Hepatocyte (in vitro differentiated cells): ENCODE results near the gene TRAPPC1. TPM values are rescaled to one million over a fixed set of nuclear protein-coding genes. Genes with fewer than 3 reads are reported as not detected.

ENCODE experiments used
- DNase-seq: peaks from one replicate; pipeline ENCODE4 v3.0.0-alpha.2; 2016; ENCODE audit warnings: low spot score
- H2AFZ ChIP-seq: fragments of 200-600 bp; sonication (generic); 2 replicates; pipeline ENCODE4 v1.6.0; 2016; ENCODE audit warnings: antibody characterized with exemption, mild to moderate bottlenecking
- H3K27ac ChIP-seq: fragments of 200-600 bp; sonication (generic); 2 replicates; pipeline ENCODE4 v1.5.1; 2016; ENCODE audit warnings: mild to moderate bottlenecking
- H3K27me3 ChIP-seq: fragments of 200-600 bp; sonication (generic); 2 replicates; pipeline ENCODE4 v1.6.1; 2016
- H3K36me3 ChIP-seq: fragments of 200-600 bp; sonication (generic); replicated peaks from 2 replicates; pipeline ENCODE4 v1.5.1; 2016; ENCODE audit warnings: low read depth; ENCODE audit not compliant: insufficient read depth
- H3K4me1 ChIP-seq: fragments of 200-600 bp; sonication (generic); 2 replicates; pipeline ENCODE4 v1.5.1; 2016; ENCODE audit warnings: mild to moderate bottlenecking, moderate library complexity; ENCODE audit not compliant: insufficient read depth
- H3K4me2 ChIP-seq: fragments of 200-600 bp; sonication (generic); 2 replicates; pipeline ENCODE4 v1.6.0; 2016
- H3K4me3 ChIP-seq: fragments of 200-600 bp; sonication (generic); 2 replicates; pipeline ENCODE4 v1.5.1; 2016; ENCODE audit warnings: mild to moderate bottlenecking
- H3K79me2 ChIP-seq: fragments of 200-600 bp; sonication (generic); 2 replicates; pipeline ENCODE4 v1.6.0; 2017; ENCODE audit warnings: mild to moderate bottlenecking
- H3K9me2 ChIP-seq: fragments of 200-600 bp; sonication (generic); replicated peaks from 2 replicates; pipeline ENCODE4 v1.6.0; 2017; ENCODE audit warnings: mild to moderate bottlenecking; ENCODE audit not compliant: insufficient read depth
- H3K9me3 ChIP-seq: fragments of 200-600 bp; sonication (generic); 2 replicates; pipeline ENCODE4 v1.5.1; 2016; ENCODE audit warnings: low read depth, mild to moderate bottlenecking
- H4K20me1 ChIP-seq: fragments of 200-600 bp; sonication (generic); 2 replicates; pipeline ENCODE4 v1.6.0; 2016; ENCODE audit warnings: mild to moderate bottlenecking; ENCODE audit not compliant: insufficient read depth, poor library complexity, severe bottlenecking
- CTCF ChIP-seq: fragments of 200-600 bp; sonication (generic); IDR thresholded peaks from 2 replicates; pipeline ENCODE4 v1.5.1; 2016; ENCODE audit warnings: antibody characterized with exemption, mild to moderate bottlenecking; ENCODE audit not compliant: poor library complexity
- EZH2 ChIP-seq: fragments of 200-600 bp; sonication (generic); IDR thresholded peaks from 2 replicates; pipeline ENCODE4 v1.6.1; 2016; ENCODE audit warnings: antibody characterized with exemption, mild to moderate bottlenecking, borderline replicate concordance
- EZH2phosphoT487 ChIP-seq: fragments of 200-600 bp; sonication (generic); IDR thresholded peaks from one replicate; pipeline ENCODE4 v1.6.1; 2018; ENCODE audit warnings: antibody characterized with exemption, mild to moderate bottlenecking, low read depth, moderate library complexity; ENCODE audit not compliant: unreplicated experiment, severe bottlenecking
- WGBS: methylation state at CpG from one replicate; pipeline ENCODE4 v1.1.6; 2016; ENCODE audit warnings: low lambda C conversion rate; ENCODE audit errors: missing lambda C conversion rate; 5-methylcytosine and 5-hydroxymethylcytosine counted together
- polyA plus RNA-seq: library from polyadenylated mRNA; unstranded; fragments of >200 nt; fragmentation: Nextera tagmentation; extraction: Ambion mirVana; gene quantifications from 2 replicates; pipeline ENCODE4 v1.2.1, GENCODE V29; 2016
- total RNA-seq: library from RNA; depleted of rRNA; stranded (reverse); fragments of >200 nt; gene quantifications from 2 replicates; pipeline ENCODE4 v1.2.3, GENCODE V29; 2014

Gene TRAPPC1
- total and polyA plus RNA-seq, 2 experiments from 2014 or later, result 20.7 to 272 TPM

GRCh38 chr17:7950578-7950977, 18.8 kb upstream of the TRAPPC1 start:
- Histone ChIP-seq H3K79me2 (no peaks in the 10 kb centered on the region), H4K20me1 (no peaks in the 10 kb centered on the region), H3K4me1 (no peaks in the 10 kb centered on the region), H3K4me3 (no peak overlapping the region), H2AFZ (no peak overlapping the region), H3K27ac (peak overlapping the region; percentile 57), H3K9me3 (no peaks in the 10 kb centered on the region), H3K9me2 (no peaks in the 10 kb centered on the region), H3K4me2 (no peak overlapping the region), H3K27me3 (no peaks in the 10 kb centered on the region), H3K36me3 (peaks cover 3% of the 10 kb centered on the region)
- no peak for DNase-seq
- 86% methylated on average over 3 of the region's 3 CpGs for WGBS
- TF ChIP-seq CTCF (no peak), EZH2phosphoT487 (no peak)

GRCh38 chr17:7947651-7948050, 15.9 kb upstream of the TRAPPC1 start:
- peaks cover 3% of the 10 kb centered on the region for H3K36me3 ChIP-seq
- 93% methylated on average over 5 of the region's 5 CpGs for WGBS
- H3K27me3 ChIP-seq, result no peaks in the 10 kb centered on the region

GRCh38 chr17:7946441-7946840, 14.7 kb upstream of the TRAPPC1 start:
- 88% methylated on average over 5 of the region's 5 CpGs for WGBS
- H3K36me3 ChIP-seq, result peaks cover 3% of the 10 kb centered on the region

More at GRCh38 chr17:7947651-7948050, 15.9 kb upstream of the TRAPPC1 start:
- H3K4me1 ChIP-seq, result no peaks in the 10 kb centered on the region
- no peak for DNase-seq
- H4K20me1 ChIP-seq, result no peaks in the 10 kb centered on the region
- no peak overlapping the region for H3K4me3 ChIP-seq
- no peak for TF ChIP-seq CTCF
- no peak for TF ChIP-seq EZH2
- TF ChIP-seq EZH2phosphoT487, result no peak
- no peak overlapping the region for H3K27ac ChIP-seq
- H3K4me2 ChIP-seq, result no peak overlapping the region
- no peaks in the 10 kb centered on the region for H3K9me3 ChIP-seq
- H2AFZ ChIP-seq, result no peak overlapping the region
- H3K79me2 ChIP-seq, result no peaks in the 10 kb centered on the region
- no peaks in the 10 kb centered on the region for H3K9me2 ChIP-seq

More at GRCh38 chr17:7946441-7946840, 14.7 kb upstream of the TRAPPC1 start:
- Histone ChIP-seq H3K4me1 (no peaks in the 10 kb centered on the region), H3K27me3 (no peaks in the 10 kb centered on the region), H2AFZ (no peak overlapping the region), H3K79me2 (no peaks in the 10 kb centered on the region), H3K4me2 (no peak overlapping the region), H3K9me3 (no peaks in the 10 kb centered on the region), H3K4me3 (no peak overlapping the region), H4K20me1 (no peaks in the 10 kb centered on the region), H3K27ac (no peak overlapping the region), H3K9me2 (no peaks in the 10 kb centered on the region)
- no peak for TF ChIP-seq EZH2
- TF ChIP-seq EZH2phosphoT487, result no peak
- no peak for TF ChIP-seq CTCF
- DNase-seq, result no peak
